HepG2 (cell line): Measurements from ENCODE around the gene ICAM3. TPM values are rescaled to one million over a fixed set of nuclear protein-coding genes. Genes with fewer than 3 reads are reported as not detected.

Experiments
- AGO1 ChIP-seq: fragments of 200-400 bp; formaldehyde crosslinking; IDR thresholded peaks from 2 replicates; pipeline ENCODE4 v1.6.1; 2017; ENCODE audit warnings: mild to moderate bottlenecking, low read depth, low read length, moderate library complexity; ENCODE audit not compliant: poor library complexity, severe bottlenecking
- AKNA ChIP-seq: sonication (generic); formaldehyde crosslinking; IDR thresholded peaks from 2 replicates; pipeline ENCODE4 v1.4.0; 2020; ENCODE audit warnings: missing genetic modification reagents, borderline replicate concordance
- EP300 ChIP-seq, 3 experiments: sonication (generic) in 1 of 3; formaldehyde crosslinking in 1 of 3; IDR thresholded peaks; 2 replicates each; pipeline versions ENCODE4 v1.5.1 to v1.6.1; 2011 to 2020; ENCODE audit warnings: low read depth in 2 of 3, low read length in 2 of 3, borderline replicate concordance in 1 of 3, improper control_type of control experiment in 1 of 3, mild to moderate bottlenecking in 1 of 3, missing genetic modification reagents in 1 of 3, moderate library complexity in 1 of 3
- FOXJ3 ChIP-seq: sonication (generic); formaldehyde crosslinking; IDR thresholded peaks from 2 replicates; pipeline ENCODE4 v1.4.0; 2020; ENCODE audit warnings: missing genetic modification reagents, mild to moderate bottlenecking, borderline replicate concordance
- JUN ChIP-seq: sonication (generic); formaldehyde crosslinking; IDR thresholded peaks from 2 replicates; pipeline ENCODE4 v1.4.0; 2020; ENCODE audit warnings: mild to moderate bottlenecking, missing genetic modification reagents
- SP2 ChIP-seq: sonication (generic); formaldehyde crosslinking; IDR thresholded peaks from 2 replicates; pipeline ENCODE4 v1.5.1; 2020; ENCODE audit warnings: mild to moderate bottlenecking, missing genetic modification reagents
- TBL1XR1 ChIP-seq: fragments of 150-350 bp; IDR thresholded peaks from 2 replicates; pipeline ENCODE4 v1.6.1; 2014; ENCODE audit warnings: borderline replicate concordance, low read length; ENCODE audit not compliant: partially characterized antibody
- TBX2 ChIP-seq: sonication (generic); formaldehyde crosslinking; IDR thresholded peaks from 2 replicates; pipeline ENCODE4 v1.5.0; 2020; ENCODE audit warnings: missing genetic modification reagents, mild to moderate bottlenecking, borderline replicate concordance
- WIZ ChIP-seq: sonication (generic); formaldehyde crosslinking; IDR thresholded peaks from 2 replicates; pipeline ENCODE4 v1.5.1; 2020; ENCODE audit warnings: mild to moderate bottlenecking, missing genetic modification reagents
- ZHX1 ChIP-seq: sonication (generic); formaldehyde crosslinking; IDR thresholded peaks from 2 replicates; pipeline ENCODE4 v1.8.1; 2022; ENCODE audit warnings: low read depth, mild to moderate bottlenecking, missing genetic modification reagents
- ZKSCAN8 ChIP-seq: IDR thresholded peaks from 2 replicates; pipeline ENCODE4 v1.6.1; 2016; ENCODE audit warnings: borderline replicate concordance, missing genetic modification reagents, missing compliant biosample characterization
- ZNF12 ChIP-seq: sonication (generic); formaldehyde crosslinking; IDR thresholded peaks from 2 replicates; pipeline ENCODE4 v1.5.0; 2020; ENCODE audit warnings: missing genetic modification reagents
- ZNF138 ChIP-seq: sonication (generic); formaldehyde crosslinking; IDR thresholded peaks from 2 replicates; pipeline ENCODE4 v1.5.0; 2020; ENCODE audit warnings: mild to moderate bottlenecking, low read depth, missing genetic modification reagents
- ZNF333 ChIP-seq: sonication (generic); formaldehyde crosslinking; IDR thresholded peaks from 2 replicates; pipeline ENCODE4 v1.4.0; 2020; ENCODE audit warnings: mild to moderate bottlenecking, missing genetic modification reagents, borderline replicate concordance
- ZNF367 ChIP-seq: sonication (generic); formaldehyde crosslinking; IDR thresholded peaks from 2 replicates; pipeline ENCODE4 v1.4.0; 2020; ENCODE audit warnings: missing genetic modification reagents, borderline replicate concordance
- ZNF460 ChIP-seq: sonication (generic); formaldehyde crosslinking; IDR thresholded peaks from 2 replicates; pipeline ENCODE4 v1.5.1; 2020; ENCODE audit warnings: missing genetic modification reagents, mild to moderate bottlenecking, borderline replicate concordance
- ZXDC ChIP-seq: sonication (generic); formaldehyde crosslinking; IDR thresholded peaks from 2 replicates; pipeline ENCODE4 v1.5.0; 2020; ENCODE audit warnings: mild to moderate bottlenecking, missing genetic modification reagents
- polyA plus RNA-seq, 8 experiments: library from polyadenylated mRNA; depleted of rRNA in 3 of 8; stranded (reverse) in 7 of 8; unstranded in 1 of 8; fragments of >200 nt; fragmentation: Illumina TruSeq in 4 of 8; extraction: Trizol in 4 of 8; gene quantifications; 2 replicates each; pipeline versions ENCODE4 v1.2.1 to v1.2.3, GENCODE V29; 2011 to 2016; ENCODE audit warnings: low read depth in 4 of 8, missing spikeins in 1 of 8, mixed read lengths in 1 of 8; ENCODE audit not compliant: insufficient read depth in 1 of 8
- total RNA-seq, 5 experiments: library from RNA; depleted of rRNA; stranded (reverse); fragments of >200 nt; fragmentation: Illumina TruSeq; extraction: Trizol; gene quantifications; 2 replicates each; pipeline ENCODE4 v1.2.3, GENCODE V29; 2016; ENCODE audit warnings: low read depth in 1 of 5

Gene ICAM3
- total and polyA plus RNA-seq, 2 of the 13 experiments (the other 11 are each of a cell fraction or from before 2014, with no cell fraction given), result 14.1 to 21.0 TPM

- TF ChIP-seq ZXDC (CRISPR knock-in tag), result 0 out of 2 replicates have a peak, but pooled peaks have one; percentile 27
- no peak for TF ChIP-seq ZKSCAN8 (CRISPR knock-in tag)
- peak; percentile 54 for TF ChIP-seq AGO1
- TF ChIP-seq ZHX1 (CRISPR knock-in tag), result no peak
- TF ChIP-seq ZNF333 (CRISPR knock-in tag), result peak; percentile 30; the same call in 1 of the 2 replicates
- peak; percentile 8; the same call in 1 of the 2 replicates for TF ChIP-seq JUN (CRISPR knock-in tag)
- no peak for TF ChIP-seq AKNA (CRISPR knock-in tag)
- no peak for TF ChIP-seq TBL1XR1
- TF ChIP-seq EP300 (IDR thresholded peaks at IDR 0.05; ENCODE audit: low read depth in 2 of 2, low read length in 2 of 2), result no peak; a peak in 1 of 4 replicates
- TF ChIP-seq EP300 (CRISPR knock-in tag; IDR thresholded peaks at IDR 0.05; ENCODE audit: borderline replicate concordance), result peak; percentile 43; the same call in 1 of the 2 replicates
- TF ChIP-seq FOXJ3 (CRISPR knock-in tag), result no peak
- no peak for TF ChIP-seq ZNF460
- TF ChIP-seq SP2 (CRISPR knock-in tag), result peak; percentile 60; the same call in 1 of the 2 replicates
- TF ChIP-seq TBX2 (CRISPR knock-in tag), result peak; percentile 78
- no peak for TF ChIP-seq ZNF12 (CRISPR knock-in tag)
- TF ChIP-seq ZNF138 (CRISPR knock-in tag), result peak; percentile 81
- no peak for TF ChIP-seq ZNF367
- TF ChIP-seq WIZ, result no peak; the same call in 1 of the 2 replicates
These were observed 6.3 kb downstream of the ICAM3 start, which contains the start of gene RAVER1 (continued) for GRCh38 chr19:10332965-10333757.
